Bone marrow (tissue), 2 donors: Measurements from ENCODE around the gene HOXC4.

Experiments
- DNase-seq, 2 donors: peaks; one replicate each; lab custom pipeline; 2025; lab: John Stamatoyannopoulos, UW

The HOXC4 gene

GRCh38 chr12:54016051-54016450, 37.6 kb upstream of the HOXC4 start:
- DNase-seq = no peak

GRCh38 chr12:54016478-54016964, 37.1 kb upstream of the HOXC4 start:
- DNase-seq = no peak

- no peak for DNase-seq
These were observed 36.4 kb upstream of the HOXC4 start for GRCh38 chr12:54017027-54017788.

- DNase-seq = no peak
These were observed 35.7 kb upstream of the HOXC4 start for GRCh38 chr12:54017878-54018467.

- DNase-seq = no peak
These were observed 35.1 kb upstream of the HOXC4 start for GRCh38 chr12:54018468-54018984.

- DNase-seq = no peak
These were observed 34.4 kb upstream of the HOXC4 start for GRCh38 chr12:54019091-54019811.

- no peak for DNase-seq
These were observed 33.6 kb upstream of the HOXC4 start for GRCh38 chr12:54019924-54020590.

GRCh38 chr12:54020591-54021405, 32.8 kb upstream of the HOXC4 start:
- DNase-seq = no peak

- DNase-seq = no peak
These were observed 32.1 kb upstream of the HOXC4 start for GRCh38 chr12:54021432-54022013.

- DNase-seq = no peak
These were observed 30.4 kb upstream of the HOXC4 start for GRCh38 chr12:54022960-54023884.

- DNase-seq = no peak
These were observed 29.5 kb upstream of the HOXC4 start for GRCh38 chr12:54024127-54024526.

GRCh38 chr12:54024581-54025305, 28.9 kb upstream of the HOXC4 start:
- no peak for DNase-seq

GRCh38 chr12:54025499-54026405, 27.9 kb upstream of the HOXC4 start:
- DNase-seq = no peak

GRCh38 chr12:54026640-54027441, 26.8 kb upstream of the HOXC4 start:
- no peak for DNase-seq

GRCh38 chr12:54027442-54027786, 26.2 kb upstream of the HOXC4 start:
- no peak for DNase-seq

- DNase-seq = no peak
These were observed 25.1 kb upstream of the HOXC4 start, which contains the start of gene HOXC6 for GRCh38 chr12:54028314-54029201. Gene HOXC6 (plus strand): TSS chr12:54028440. CDS start chr12:54028522, 82 bp downstream.
